ENCODE data around the gene SMIM20.
A peak's percentile ranks its signal among the peaks of the same experiment; 100 is the strongest.
"Not testable (repeated sequence)": the region's sequence is repeated elsewhere in the genome, so short reads cannot be mapped to it uniquely, and the experiment has no call there.

The SMIM20 gene

DNA sequence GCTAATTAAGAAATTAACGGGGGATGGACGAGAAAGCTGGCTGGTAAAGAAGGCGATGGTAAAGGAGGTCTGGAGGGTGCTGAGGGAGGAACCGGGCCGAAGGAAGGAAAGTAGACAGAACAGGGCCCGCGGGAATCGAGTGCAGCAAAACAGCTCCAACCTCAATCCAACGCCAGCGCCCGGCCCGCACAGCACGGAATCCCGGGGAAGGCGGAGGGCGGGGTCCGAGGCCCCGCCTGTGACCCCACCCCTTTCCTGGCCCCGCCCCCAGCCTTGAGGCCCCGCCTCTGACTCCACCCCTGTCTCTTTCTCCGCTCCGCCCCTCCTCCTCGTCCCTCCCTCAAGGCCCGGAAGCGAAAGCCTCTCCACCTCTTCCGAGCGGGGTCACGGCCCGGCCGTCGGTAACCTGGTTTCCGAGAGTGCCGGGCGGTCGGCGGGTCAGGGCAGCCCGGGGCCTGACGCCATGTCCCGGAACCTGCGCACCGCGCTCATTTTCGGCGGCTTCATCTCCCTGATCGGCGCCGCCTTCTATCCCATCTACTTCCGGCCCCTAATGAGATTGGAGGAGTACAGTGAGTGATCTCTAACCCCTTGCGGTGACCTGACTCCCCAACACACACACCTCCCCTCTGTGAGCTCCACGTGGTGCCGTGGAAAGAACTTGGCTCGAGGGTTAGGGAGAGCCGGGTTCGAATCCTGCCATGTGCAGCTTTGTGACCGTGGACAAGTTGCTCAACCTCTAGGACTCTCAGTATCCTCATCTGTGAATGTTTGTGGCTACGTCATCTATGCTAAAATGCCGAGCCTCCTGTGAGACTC is at the start of gene SMIM20:
TSS of gene SMIM20 (plus strand) at position 370 of the 819 bp plus-strand sequence. CDS start at position 464, 94 bp downstream.
- peak; percentile 66 for DNase-seq

DNA sequence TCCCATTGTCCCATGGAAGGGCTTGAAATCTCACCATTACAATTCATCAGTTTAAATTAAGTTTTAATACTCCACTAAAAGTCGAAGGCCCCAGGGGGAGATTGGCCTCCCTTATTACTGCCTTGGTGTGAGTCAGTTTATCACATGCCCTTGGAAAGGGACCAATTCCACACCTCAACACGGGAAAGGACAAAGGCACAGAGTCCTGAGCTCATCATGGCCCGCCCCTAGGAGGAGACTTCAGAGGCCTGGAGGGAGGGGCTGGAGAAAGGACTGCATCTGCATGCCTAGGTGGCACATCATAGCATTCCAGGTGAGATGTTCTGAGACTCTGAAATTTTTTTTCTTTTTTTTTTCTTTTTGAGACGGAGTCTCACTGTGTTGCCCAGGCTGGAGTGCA is 48.4 kb upstream of the SMIM20 start:
- DNase-seq, result no peak

DNA sequence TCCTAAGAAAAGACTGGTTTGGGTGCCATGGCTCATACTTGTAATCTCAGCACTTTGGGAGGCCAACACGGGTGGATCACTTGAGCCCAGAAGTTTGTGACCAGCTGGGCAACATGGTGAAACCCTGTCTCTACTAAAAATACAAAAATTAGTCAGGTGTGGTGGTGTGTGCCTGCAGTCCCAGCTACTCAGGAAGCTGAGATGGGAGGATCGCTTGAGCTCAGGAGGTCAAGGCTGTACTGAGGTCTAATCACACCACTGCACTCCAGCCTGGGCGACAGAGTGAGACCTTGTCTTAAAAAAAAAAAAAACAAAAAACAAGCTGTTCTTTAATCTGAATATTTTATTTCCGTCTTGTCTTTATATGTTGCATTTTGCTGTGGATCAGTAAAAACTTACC is 47.6 kb upstream of the SMIM20 start:
- not testable (repeated sequence) for DNase-seq

DNA sequence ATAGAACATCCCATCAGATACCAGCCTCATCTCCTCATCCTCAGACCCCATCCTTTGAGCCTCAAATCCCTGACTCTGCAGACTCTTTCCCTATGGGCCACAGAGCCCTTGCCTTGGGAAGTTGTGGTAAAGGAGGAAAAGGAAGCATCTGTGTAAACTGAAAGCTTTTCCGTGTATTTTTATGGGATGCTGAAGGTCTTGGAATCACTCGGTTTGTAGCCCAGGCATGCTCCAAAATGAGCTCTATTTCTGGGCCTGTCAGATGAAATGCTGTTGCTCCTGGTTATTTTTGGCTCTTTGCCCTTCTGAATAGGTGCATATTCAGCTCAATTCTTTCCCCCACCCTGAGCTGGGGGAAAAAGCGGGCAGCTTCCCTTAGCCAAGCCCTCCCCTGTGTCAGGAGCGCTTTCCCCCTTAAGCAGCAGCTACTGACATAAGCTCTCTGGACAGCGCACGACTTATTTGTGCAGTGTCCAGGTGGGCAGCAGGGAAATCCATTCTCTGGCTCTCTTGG is 46.2 kb upstream of the SMIM20 start:
- DNase-seq, result no peak

DNA sequence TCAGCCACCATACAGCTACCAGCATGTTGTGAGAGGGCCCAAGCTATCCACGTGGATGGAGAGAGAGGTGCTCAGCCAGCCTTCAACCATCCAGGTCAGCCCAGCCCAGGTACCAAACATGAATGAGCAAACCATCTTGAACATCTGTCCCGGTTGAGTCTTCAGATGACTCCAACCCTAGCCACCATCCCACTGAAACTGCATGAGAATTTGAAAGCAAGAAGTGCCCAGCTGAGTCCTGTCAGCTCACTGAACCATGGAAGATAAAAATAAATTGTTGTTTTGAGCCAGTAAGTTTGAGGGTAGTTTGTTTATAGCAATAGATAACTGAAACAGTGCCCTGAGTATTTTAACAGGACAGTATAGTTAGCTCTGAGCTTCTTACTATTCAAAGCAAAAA is 43.9 kb upstream of the SMIM20 start:
- DNase-seq, result no peak

DNA sequence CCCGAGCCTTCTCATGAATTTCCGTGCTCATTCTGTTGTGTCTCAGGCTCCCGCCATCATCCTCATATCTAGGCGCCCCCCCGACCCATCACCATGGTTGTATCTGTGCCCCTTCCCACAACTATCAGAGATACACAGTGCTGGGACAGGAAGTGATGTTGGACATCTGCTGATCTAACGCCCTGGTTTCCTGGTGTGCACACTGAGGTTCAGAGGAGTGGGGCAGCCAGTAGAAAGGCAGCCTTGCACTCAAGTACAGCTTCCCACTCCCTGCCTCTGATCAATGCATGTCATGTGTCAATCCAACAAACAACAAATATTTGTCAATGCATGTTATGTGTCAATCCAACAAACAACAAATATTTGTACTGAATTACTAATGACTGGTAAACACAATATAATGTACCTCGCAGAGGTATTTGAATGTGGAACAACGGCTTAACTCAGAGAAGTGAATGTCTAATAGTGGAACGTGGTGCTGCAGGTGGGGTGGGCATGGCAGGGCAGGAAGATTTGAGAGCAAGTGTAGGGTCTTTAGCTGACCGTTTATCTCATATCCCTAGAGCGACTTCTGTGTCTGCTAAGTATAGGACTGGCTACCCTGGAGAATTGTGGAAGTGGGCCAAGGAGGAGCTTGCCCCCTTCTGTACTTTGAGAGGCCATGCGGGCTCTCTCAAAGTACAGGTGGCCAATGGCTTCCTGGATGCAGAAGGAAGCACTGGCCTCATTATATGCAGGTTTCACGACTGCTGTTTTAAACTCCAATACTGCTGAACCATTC is 41.0 kb upstream of the SMIM20 start:
- no peak for DNase-seq

DNA sequence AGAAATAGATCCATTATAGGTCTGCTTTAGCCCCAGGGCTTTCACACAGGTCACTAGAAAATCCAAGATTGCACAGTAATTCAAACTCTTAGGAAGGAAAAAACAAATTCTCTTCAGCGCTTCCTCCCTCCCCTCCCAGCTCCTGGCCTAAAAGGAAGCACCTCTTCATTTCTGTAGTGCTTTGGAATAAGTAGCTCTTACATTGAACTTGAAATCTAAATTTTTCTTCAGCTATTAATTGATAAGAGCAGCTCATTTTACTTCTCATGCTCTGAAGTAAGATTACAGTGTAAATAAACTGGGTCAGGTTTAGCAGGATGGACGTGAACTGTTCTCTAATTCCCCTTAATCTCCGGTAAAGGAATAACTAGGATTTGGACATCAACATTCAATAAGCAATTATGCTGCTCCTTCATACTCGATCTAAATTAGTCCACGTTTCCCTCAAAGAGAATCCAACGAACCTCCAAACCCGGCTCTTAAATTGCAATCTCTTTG is 40.3 kb upstream of the SMIM20 start:
- no peak for DNase-seq

DNA sequence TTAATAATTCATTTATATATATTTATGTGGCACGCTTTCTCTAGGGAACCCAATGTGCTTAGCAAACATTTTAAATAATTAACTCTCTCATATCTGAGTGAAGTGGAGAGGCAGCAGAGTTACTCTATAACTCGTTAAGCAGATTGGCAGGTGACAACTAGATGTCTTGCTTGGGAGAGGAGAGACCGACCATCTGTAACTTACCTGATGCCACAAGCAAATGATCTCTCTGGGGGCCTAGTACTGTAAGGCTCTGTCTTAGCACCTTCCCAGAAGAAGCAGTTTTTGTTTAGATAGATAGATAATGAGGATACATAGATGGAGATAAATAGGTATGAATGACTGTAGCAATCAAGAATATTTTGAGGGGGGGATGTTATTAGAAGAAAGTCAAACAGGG is 39.4 kb upstream of the SMIM20 start:
- no peak for DNase-seq

DNA sequence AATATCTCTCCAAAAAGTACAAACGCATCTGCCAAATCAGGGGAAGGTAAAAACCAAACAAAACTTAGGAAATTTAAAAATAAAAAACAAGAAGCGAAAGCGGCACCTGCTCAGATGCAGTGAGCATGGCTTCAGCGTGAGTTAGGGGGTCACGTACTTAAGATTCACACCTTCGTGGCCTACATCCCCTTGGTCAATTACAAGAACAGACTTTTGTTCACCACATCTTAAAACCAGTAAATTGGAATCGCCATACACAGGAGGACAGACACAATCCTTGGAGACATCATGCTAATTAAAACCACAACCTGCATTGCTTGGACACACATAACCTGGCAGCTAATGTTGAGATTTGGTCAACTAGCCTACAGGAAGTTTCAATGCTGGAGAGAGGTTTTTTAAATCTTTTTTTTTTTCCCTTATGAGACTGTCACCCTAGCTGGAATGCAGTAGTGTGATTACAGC is 38.7 kb upstream of the SMIM20 start:
- no peak for DNase-seq

DNA sequence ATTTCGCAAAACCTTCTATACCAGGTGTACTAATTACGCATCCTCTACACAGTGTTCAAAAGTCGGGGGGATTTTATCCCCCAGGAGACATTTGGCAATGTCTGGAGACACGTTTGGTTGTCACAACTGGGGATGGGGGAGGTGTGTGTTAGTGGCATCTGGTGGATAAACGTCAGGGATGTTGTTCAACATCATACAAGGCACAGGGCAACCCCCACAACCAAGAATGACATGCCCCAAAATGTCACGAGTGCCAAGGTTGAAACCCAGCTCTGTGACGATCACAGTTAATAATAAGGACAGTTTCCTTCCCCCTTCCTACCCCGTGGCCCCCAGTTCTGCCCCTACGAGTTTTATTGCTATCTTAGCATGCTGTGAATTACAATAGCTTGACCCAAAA is 35.3 kb upstream of the SMIM20 start:
- DNase-seq, result no peak

DNA sequence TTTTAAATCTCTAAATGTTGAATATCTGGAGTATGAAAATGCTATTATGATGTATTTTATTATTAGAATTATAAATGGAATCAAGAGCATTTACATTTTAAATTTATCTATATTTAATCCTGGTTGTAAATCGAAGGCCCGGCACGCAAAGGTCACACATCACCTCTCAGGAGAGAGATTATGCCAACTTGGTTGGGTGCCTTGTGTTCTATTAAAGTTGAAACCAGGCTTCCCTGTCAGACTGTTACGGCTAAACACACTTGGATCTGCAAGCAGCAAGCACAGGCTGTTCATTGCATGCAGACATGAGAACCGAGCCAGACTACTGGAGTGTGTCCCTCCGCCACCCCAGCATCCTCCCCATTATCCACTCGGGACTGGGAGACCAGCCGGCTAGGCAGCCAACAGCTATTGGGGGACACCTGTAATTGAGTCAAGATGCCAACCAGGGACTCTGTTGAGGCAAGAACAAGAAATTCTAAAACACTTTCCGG is 34.9 kb upstream of the SMIM20 start:
- DNase-seq, result no peak

DNA sequence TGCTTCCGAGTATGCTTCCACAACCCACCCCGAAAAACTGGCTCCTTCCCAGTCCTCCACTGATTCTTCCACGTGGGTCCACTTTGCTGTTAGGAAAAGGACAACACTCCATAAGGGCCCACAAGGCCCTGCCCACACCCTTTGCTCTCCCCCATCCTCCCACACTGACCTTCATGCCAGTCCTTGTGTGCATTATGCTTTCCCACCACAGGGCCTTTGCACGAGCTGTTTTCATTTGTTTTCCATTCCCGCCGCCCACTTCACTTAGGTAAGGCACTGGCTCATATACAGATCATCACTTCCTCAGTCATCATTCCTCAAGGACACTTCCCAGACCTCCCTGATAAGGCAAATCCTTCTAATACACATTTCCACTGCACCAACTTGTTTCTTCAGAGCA is 34.4 kb upstream of the SMIM20 start:
- no peak for DNase-seq

DNA sequence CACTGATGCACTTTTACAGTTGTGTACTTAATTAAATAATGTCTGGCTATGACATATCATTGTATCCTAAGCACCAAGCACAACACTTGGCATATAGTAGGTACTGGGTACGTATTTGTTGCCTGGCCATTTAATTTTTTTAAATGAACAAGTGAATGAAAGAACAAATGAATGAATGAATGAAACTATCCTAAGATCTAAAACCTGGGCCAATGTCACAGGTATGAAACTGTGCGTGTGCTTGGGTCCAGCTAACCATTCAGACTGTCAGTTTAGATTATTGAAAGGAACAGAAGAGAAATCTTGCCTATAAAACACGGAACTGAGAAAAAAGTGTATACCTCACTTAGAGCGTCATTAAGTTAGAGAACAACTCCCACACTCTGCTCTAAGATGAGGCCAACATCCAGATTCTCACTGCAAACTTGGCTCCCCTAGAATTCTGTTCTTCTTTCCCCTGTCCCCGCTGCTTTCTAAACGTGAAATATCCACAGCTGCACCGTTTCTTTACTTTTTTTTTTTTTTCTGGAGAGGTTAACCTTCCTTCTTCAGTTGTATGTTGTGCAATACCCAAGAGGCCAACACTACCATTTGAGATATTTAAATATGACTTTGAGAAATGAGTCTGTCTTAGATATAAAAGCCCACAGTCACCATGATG is 33.9 kb upstream of the SMIM20 start:
- DNase-seq, result no peak

DNA sequence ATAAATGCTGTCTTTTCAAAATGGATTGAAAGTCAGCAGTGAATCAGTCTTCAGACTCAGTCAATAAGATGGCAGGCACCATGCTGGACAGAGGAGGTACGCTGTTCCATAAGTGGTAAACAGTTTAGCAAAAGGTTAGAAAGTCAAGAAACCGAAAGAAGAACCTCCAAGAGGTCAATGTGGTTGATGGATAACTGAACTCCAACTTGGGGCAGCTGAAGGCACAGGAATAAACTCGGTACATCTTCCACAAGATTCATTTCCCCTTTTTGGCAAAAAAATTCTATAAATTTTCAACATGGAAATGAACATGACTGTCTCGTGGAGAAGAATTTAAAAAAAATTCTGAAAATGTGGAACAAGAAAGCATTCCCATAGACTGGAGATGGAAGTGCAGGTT is 32.8 kb upstream of the SMIM20 start:
- DNase-seq, result no peak

DNA sequence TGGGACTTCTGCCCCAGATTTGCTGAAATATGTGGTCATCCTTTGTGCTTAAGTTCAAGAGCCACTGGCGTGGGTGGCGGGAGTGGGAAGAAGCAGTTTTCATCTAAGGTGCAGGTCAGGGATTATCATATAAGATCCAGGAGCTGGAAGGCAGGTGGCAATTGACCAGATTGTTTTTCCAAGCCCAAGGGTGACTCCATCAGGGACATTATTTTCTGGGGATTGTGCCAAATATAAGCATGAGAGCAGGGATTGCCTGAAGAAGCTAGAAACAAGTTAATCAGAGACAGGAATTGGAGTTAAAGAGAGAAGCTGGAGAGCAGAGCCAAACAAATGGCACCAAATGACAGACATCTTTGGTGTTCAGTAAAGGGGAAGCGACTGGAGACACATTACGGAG is 31.8 kb upstream of the SMIM20 start:
- DNase-seq, result no peak

DNA sequence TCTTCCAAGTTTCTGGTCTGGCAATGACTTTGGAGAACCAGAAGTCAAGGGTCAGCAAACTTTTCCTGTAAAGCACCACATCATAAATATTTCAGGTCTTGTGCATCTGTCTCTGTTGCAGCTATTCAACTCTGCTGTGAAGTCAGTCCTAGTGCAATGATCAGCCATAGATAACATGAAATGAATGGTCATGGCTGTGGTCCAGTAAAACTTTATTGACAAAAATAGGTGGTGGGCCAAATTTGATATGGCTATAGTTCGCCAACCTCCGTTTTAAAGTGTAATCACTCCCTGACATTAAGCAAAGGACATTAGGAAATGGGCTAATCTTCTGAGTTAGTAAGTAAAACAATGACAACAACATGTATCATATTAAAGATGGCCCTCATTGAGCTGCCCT is 30.5 kb upstream of the SMIM20 start:
- no peak for DNase-seq

DNA sequence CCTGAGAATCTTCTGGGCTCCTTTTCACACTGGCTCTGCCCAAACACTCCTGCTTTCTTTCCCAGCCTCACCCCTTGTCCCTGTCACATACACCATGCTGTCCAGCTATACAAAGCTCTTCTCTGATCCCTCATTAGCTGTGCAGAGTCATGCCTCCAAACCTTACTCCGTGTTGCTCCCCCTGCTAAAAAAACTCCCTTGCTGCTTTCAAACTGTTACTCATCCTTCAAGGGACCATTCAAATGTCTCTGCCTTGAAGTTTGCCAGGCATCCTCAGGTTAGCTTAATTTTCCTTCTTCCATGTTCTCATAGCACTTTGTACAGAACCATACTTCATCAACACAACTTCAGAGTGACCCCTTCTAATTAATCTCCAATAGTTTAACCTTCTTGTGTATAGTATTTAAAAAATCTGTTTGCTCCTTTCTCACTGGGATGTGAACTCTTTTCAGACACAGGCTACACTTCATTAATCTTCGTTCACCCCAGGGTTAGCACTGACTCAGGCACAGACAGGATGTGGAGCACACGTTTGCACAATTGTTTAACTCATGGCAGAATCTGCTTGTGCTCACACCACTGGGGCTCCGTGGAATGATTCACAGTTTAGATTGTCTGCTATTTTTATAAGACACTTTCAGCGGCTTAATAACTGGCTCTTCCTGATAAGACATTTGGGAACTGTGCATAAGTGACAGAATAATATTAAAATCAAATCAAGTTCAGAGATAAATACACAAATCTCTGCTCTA is 29.8 kb upstream of the SMIM20 start:
- no peak for DNase-seq

DNA sequence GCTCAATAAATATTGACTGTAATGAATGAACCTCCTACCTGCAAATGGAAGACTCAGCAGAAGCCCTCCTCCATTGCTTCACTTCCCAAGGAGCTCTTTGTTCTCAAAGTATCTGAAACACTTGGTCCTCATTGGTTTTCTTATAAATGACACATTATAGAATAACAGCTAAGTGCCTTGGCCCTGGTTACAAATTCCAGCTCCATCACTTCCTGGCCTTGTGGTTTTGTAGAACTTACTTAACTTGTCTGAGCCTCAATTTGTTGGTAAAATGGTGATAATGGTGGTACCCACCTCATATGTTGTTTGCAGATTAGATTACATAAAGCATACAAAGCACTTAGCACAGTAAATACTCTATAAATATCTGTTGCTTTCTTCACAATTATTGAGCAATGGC is 25.2 kb upstream of the SMIM20 start:
- DNase-seq, result no peak

DNA sequence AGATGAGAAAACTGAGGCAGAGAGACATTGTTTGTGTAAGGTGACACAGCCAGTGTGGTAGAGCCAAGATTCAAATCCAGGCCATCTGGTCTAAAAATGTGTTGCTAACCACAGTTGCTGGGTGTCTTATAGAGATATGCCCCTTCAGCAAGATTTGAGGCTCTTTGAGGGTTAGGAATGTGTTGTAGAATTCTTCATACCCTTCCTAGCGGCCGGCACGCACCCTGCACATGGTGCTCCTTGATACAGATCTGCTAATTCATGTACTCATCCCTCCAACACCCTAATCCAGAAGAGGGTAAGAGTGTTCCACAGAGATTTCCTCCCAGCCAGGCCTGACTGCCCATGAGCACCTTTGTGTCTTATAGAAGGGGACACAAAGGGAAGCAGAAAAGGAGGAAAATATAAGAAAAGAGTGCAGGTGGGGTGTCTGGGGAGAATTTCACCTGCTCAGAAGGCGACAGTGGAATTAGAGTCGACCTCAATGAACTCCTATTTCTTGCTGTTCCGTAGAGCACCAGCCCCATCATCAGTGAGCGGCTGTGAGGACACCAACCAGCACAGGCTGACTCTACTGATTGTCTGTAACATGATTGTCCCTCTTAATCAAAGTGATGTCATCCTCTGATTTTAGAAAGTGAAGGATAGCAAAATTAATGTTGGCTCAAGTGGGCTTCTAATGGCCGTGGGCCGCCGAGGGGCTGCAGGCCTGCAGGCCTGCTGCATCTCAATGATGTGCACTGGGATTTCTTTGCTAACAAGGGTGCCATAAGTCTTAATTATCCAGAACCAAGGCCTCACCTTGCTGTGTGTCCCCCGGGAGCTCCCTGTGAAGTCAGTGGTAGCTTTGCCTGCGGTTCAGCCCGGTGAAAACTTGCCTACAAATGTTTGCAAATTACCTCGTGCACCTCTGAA is 24.2 kb upstream of the SMIM20 start:
- no peak for DNase-seq

DNA sequence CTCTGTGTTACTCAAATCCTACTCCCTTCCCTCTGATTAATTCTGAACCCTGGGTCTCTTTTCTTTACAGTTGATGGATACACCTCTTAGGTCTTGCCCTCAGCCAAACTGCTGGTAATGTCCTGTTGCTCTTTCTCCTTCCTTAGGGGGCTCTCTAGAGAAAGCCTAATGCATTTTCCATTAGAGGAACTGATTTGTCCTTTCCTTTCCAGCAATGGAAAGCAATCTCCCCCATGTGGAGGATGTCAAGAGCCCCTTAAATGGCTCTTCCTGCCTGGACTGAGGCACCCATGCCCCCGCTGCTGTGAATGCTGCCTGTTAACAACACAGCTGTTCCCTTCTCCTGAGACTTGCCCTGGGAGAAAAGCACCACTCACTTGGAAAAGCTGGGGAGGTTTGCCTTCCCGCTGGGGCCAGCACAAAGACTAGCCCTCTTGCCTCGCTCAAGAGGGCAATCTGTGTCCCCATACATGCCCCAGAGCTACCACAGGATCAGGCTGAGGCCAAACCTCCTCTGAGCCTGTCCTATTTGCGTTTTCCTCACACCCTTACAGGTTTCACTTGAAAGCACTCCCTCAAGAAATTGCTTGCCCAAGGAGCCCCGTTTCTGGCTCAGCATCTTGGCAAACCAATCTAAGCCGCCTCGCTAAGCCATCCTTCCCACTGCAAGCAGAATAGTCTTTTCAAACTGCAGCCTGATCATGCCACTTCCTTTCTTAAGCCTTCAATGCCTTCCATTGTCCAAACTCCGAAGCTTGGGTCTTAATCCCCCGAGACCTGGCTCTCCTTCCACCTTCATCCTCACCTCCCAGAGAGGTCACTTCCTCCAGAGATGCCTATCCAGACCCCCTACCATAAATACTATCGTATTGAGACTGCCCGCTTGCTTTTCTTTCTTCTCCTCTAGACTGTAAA is 23.2 kb upstream of the SMIM20 start:
- no peak for DNase-seq

Data from amniotic stem cell (primary cell).